Measurements from ENCODE around the gene XAGE1A.
"Not testable (repeated sequence)": the region's sequence is repeated elsewhere in the genome, so short reads cannot be mapped to it uniquely, and the experiment has no call there.

Gene XAGE1A

GRCh38 chrX:52495545-52496418 is at the start of gene XAGE1A:
XAGE1A (plus strand) TSS chrX:52495808; CDS start chrX:52497362, 1,554 bp downstream.
- DNase-seq (ENCODE audit: low read depth, low spot score) = not testable (repeated sequence)

DNA sequence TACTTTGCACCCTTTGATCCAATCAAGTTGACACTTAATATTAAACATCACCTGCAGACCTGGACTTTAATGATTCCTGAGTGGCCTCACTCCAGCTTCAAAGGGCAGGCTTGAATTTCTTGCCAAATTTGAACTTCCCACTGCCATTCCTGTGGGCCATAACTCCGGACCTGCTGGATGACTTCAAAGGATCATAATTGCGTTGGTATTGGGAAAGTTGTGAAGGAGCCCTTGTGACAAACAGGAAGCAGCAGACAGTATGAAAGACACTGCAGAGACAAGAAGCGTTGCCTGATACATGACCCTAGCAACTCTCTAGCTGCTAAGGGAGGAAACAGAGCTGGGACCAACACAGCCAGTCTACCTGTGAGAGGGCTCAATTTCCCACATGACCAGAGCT is 43.6 kb upstream of the XAGE1A start:
- not testable (repeated sequence) for DNase-seq (ENCODE audit: low read depth, low spot score)

DNA sequence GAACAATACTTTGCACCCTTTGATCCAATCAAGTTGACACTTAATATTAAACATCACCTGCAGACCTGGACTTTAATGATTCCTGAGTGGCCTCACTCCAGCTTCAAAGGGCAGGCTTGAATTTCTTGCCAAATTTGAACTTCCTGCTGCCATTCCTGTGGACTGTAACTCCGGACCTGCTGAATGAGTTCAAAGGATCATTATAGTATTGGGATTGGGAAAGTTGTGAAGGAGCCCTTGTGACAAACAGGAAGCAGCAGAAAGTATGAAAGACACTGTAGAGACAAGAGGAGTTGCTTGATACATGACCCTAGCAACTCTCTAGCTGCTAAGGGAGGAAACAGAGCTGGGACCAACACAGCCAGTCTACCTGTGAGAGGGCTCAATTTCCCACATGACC is 24.3 kb upstream of the XAGE1A start:
- DNase-seq (ENCODE audit: low read depth, low spot score) = not testable (repeated sequence)

- DNase-seq (ENCODE audit: low read depth, low spot score) = not testable (repeated sequence)
Measured at GRCh38 chrX:52496419-52496772, 788 bp downstream of the XAGE1A start.

DNA sequence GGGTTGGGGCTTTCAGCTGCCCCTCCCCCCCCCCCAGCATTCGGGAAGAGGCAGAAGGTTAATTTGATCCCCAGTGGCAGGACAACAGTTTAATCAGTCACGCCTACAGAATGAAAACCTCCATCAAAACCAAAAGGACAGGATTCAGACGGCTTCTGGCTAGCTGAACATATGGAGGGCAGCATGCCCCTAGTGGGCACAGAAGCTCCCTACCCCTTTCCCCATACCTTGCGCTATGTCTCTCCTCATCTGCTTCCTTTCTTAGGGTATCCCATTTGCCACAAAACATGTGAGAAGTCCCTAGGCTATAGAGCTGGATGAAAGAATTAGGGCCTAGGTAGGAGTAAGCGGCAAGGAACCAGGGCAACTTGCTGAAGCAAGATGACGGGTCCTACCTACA is 5.8 kb downstream of the XAGE1A start:
- not testable (repeated sequence) for DNase-seq (ENCODE audit: low read depth, low spot score)

GRCh38 chrX:52504551-52504950 is 8.9 kb downstream of the XAGE1A start:
- DNase-seq (ENCODE audit: low read depth, low spot score) = no peak

DNA sequence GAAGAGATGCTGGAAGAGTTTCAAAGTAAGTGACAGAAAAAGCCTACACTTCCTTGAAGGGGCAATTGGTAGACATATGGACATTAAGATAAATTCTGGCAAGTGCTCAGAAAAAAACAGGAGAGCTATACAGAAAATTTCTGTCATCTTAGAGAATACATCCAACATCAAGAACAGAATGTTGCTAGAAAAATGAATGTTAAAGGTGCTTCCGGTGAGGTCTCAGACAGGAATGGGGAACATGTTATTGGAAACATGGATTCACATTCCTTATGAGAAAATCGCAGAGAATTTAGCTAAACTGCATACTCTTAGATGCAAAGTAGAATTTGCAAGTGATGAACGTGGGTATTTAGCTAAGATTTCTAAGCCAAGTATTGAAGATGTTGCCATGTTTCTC is 11.7 kb downstream of the XAGE1A start:
- DNase-seq (ENCODE audit: low read depth, low spot score) = no peak

DNA sequence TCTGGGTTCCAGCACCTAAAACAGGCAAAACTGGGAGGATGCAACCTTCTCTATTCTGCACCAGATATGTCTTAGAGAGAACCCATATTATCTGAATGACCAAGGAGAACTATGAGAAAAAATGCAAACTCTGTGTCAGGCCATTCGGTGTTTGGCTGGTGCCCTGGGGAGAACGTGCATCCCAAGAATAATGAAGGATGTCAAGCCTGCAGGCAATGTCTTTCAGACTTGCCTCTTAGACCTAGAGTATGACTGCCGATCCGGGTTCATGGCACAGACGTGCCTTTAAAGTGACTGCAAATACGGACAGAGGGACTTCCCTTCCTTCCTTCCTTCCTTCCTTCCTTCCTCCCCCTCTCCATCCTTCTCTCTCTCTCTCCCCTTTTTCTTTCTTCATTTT is 14.3 kb downstream of the XAGE1A start:
- DNase-seq (ENCODE audit: low read depth, low spot score) = no peak

DNA sequence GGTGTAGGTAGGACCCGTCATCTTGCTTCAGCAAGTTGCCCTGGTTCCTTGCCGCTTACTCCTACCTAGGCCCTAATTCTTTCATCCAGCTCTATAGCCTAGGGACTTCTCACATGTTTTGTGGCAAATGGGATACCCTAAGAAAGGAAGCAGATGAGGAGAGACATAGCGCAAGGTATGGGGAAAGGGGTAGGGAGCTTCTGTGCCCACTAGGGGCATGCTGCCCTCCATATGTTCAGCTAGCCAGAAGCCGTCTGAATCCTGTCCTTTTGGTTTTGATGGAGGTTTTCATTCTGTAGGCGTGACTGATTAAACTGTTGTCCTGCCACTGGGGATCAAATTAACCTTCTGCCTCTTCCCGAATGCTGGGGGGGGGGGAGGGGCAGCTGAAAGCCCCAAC is 15.5 kb downstream of the XAGE1A start:
- not testable (repeated sequence) for DNase-seq (ENCODE audit: low read depth, low spot score)

DNA sequence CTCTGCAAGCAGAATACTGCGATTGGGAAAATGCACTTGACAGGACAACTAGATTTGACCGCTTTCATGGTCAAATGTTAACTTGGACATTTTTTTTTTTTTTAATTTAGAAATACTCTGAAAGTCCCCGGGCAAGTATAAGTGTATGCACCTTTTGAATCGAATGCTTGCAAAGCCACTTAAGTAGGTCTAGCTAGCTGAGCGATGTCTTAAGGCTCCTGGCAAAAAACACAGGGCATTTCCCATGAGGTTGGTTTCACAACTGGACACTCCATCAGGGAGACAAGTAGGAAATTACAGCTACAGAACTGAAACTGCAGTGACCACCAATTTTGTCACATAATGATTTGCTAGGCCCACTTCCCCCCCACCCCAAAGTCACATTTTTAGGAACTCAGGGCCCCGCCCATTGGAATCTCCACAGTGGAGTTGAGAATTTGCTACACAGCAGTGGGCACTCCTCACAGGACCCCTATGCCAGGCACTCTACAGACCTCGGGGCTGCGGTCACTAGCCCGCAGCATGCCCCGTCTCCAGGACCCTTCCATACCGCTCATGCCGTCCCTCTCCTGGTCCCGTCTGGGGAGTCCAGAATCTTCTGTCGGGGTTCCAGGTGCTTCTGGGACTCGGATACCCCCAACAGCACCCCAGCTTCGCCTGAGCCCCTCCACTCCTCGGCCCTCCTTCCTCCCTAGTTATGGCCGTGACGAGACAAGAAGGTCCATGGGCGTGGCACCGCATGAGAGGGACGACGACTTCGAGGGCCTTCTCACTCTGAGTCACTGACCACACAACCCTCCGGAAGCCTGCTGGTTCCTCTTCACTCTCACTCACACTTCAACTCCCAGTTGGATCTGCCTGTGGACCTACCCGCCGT is 20.7 kb downstream of the XAGE1A start:
- DNase-seq (ENCODE audit: low read depth, low spot score) = not testable (repeated sequence)

- DNase-seq (ENCODE audit: low read depth, low spot score) = not testable (repeated sequence)
Measured at GRCh38 chrX:52516987-52517325, 21.3 kb downstream of the XAGE1A start, which contains the start of gene XAGE1B. XAGE1B (minus strand) TSS chrX:52517063; CDS start chrX:52515527, 1,536 bp downstream.

DNA sequence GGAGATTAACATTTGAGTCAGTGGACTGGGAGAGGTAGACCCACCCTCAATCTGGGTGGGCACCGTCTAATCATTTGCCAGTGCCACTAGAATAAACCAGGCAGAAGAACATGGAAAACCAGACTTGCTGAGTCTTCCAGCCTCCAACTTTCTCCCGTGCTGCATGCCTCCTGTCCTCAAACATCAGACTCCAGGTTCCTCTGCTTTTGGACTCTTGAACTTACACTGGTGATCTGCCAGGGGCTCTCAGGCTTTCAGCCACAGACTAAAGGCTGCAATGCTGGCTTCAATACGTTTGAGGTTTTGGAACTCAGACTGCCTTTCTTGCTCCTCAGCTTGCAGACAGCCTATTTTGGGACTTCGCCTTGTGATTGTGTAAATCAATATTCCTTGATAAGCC is 45.4 kb downstream of the XAGE1A start:
- DNase-seq (ENCODE audit: low read depth, low spot score) = not testable (repeated sequence)

DNA sequence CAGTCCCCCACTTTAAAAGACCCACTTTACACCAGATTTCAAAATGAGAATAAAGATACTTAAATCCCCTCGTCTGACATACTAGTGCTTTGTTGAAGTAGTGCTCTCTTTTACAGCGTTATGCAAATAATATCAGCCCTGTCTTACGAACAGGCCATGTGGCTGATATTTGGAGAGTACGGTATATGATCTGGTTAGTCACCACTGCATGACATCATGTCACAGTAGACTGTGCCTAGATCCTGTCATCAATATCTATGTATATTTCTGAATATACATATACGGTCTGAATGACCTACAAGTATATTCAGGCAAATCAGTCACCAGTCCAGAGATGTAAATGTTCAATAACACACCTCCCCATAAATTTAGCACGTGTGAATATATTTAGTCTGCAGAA is 46.7 kb downstream of the XAGE1A start:
- no peak for DNase-seq (ENCODE audit: low read depth, low spot score)

GRCh38 chrX:52544147-52544840 is 48.7 kb downstream of the XAGE1A start:
- no peak for DNase-seq (ENCODE audit: low read depth, low spot score)

DNA sequence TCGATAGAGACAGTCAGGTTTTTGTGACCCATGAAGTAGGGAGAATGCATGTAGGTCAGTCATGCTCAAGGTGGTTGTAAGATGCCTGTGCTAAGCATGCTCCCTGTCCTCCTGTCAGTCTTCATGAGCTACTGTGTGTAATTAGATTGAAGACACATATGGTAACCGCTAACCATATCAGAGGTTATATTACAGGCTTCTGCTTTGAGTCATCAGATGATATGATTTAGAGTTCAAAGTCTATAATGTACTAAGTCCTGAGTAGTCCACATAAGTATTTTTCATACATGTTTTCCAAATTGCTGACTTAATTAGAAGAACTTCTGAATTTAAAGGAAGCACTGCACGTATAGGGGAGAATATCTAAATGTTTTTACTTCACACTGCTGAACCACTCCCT is 53.2 kb downstream of the XAGE1A start:
- DNase-seq (ENCODE audit: low read depth, low spot score) = not testable (repeated sequence)
